GM18502 (cell line): ENCODE results near the gene RNF126.
A peak's percentile ranks its signal among the peaks of the same experiment; 100 is the strongest.
"Not testable (repeated sequence)": the region's sequence is repeated elsewhere in the genome, so short reads cannot be mapped to it uniquely, and the experiment has no call there.

Experiments used
- ATAC-seq: cut with Tn5 transposase; IDR thresholded peaks from one replicate; pipeline ENCODE4 v1.9.1; 2021; ENCODE audit warnings: mild to moderate bottlenecking; ENCODE audit not compliant: unreplicated experiment, poor library complexity

The RNF126 gene

GRCh38 chr19:632579-633067, 30.4 kb downstream of the RNF126 start:
- peak; percentile 23 for ATAC-seq

- ATAC-seq, result no peak
These were observed 32.9 kb downstream of the RNF126 start for GRCh38 chr19:629961-630714.

GRCh38 chr19:629515-629914, 33.5 kb downstream of the RNF126 start:
- not testable (repeated sequence) for ATAC-seq

GRCh38 chr19:628168-628567, 34.8 kb downstream of the RNF126 start:
- no peak for ATAC-seq

GRCh38 chr19:626566-626965, 36.4 kb downstream of the RNF126 start:
- not testable (repeated sequence) for ATAC-seq

GRCh38 chr19:625257-625656, 37.8 kb downstream of the RNF126 start:
- ATAC-seq, result no peak

GRCh38 chr19:624433-625109, 38.4 kb downstream of the RNF126 start:
- no peak for ATAC-seq

- no peak for ATAC-seq
These were observed 39.0 kb downstream of the RNF126 start for GRCh38 chr19:623974-624373.

GRCh38 chr19:623175-623916, 39.7 kb downstream of the RNF126 start:
- ATAC-seq, result no peak

GRCh38 chr19:622666-623065, 40.3 kb downstream of the RNF126 start:
- ATAC-seq, result no peak

GRCh38 chr19:621819-622218, 41.2 kb downstream of the RNF126 start:
- ATAC-seq, result no peak

GRCh38 chr19:621191-621590, 41.8 kb downstream of the RNF126 start:
- not testable (repeated sequence) for ATAC-seq

- ATAC-seq, result no peak
These were observed 42.7 kb downstream of the RNF126 start for GRCh38 chr19:620166-620862.

- no peak for ATAC-seq
These were observed 43.6 kb downstream of the RNF126 start for GRCh38 chr19:619286-620002.

GRCh38 chr19:618674-619285, 44.2 kb downstream of the RNF126 start:
- ATAC-seq, result no peak

- no peak for ATAC-seq
These were observed 44.8 kb downstream of the RNF126 start for GRCh38 chr19:618247-618619.

GRCh38 chr19:617551-618246, 45.3 kb downstream of the RNF126 start:
- ATAC-seq, result no peak

GRCh38 chr19:616747-617526, 46.1 kb downstream of the RNF126 start:
- ATAC-seq, result no peak
